GM23248 (cell line): ENCODE results near the gene C16orf54. TPM values are rescaled to one million over a fixed set of nuclear protein-coding genes. Genes with fewer than 3 reads are reported as not detected.
"Not testable (repeated sequence)": the region's sequence is repeated elsewhere in the genome, so short reads cannot be mapped to it uniquely, and the experiment has no call there.

ENCODE experiments used
- DNase-seq: peaks from one replicate; pipeline ENCODE4 v3.0.0-alpha.2; 2015
- H2AFZ ChIP-seq: fragments of 200-600 bp; sonication (generic); 2 replicates; pipeline ENCODE4 v1.6.1; 2016; ENCODE audit warnings: antibody characterized with exemption
- H3F3A ChIP-seq: fragments of 200-600 bp; sonication (generic); 2 replicates; pipeline ENCODE4 v1.6.1; 2016; ENCODE audit warnings: mild to moderate bottlenecking, antibody characterized with exemption, mixed run types; ENCODE audit not compliant: insufficient read depth
- H3K27ac ChIP-seq: fragments of 200-600 bp; sonication (generic); 2 replicates; pipeline ENCODE4 v1.5.1; 2016; ENCODE audit warnings: mild to moderate bottlenecking
- H3K27me3 ChIP-seq: fragments of 200-600 bp; sonication (generic); replicated peaks from 2 replicates; pipeline ENCODE4 v1.6.1; 2016; ENCODE audit warnings: mild to moderate bottlenecking; ENCODE audit not compliant: insufficient read depth
- H3K36me3 ChIP-seq: fragments of 200-600 bp; sonication (generic); 2 replicates; pipeline ENCODE4 v1.6.1; 2016; ENCODE audit warnings: low read depth, mild to moderate bottlenecking
- H3K4me1 ChIP-seq: fragments of 200-600 bp; sonication (generic); 2 replicates; pipeline ENCODE4 v1.6.1; 2016; ENCODE audit warnings: mild to moderate bottlenecking; ENCODE audit not compliant: insufficient read depth
- H3K4me2 ChIP-seq: fragments of 200-600 bp; sonication (generic); one replicate; pipeline ENCODE4 v1.6.1; 2016; ENCODE audit warnings: mild to moderate bottlenecking; ENCODE audit not compliant: unreplicated experiment
- H3K4me3 ChIP-seq: fragments of 200-600 bp; sonication (generic); 2 replicates; pipeline ENCODE4 v1.5.1; 2016; ENCODE audit warnings: mild to moderate bottlenecking
- H3K79me2 ChIP-seq: fragments of 200-600 bp; sonication (generic); 2 replicates; pipeline ENCODE4 v1.6.1; 2016; ENCODE audit warnings: mild to moderate bottlenecking; ENCODE audit not compliant: insufficient read depth
- H3K9ac ChIP-seq: fragments of 200-600 bp; sonication (generic); 2 replicates; pipeline ENCODE4 v1.6.1; 2016; ENCODE audit warnings: mild to moderate bottlenecking
- H3K9me2 ChIP-seq: fragments of 200-600 bp; sonication (generic); 2 replicates; pipeline ENCODE4 v1.6.1; 2016; ENCODE audit warnings: mixed run types, mild to moderate bottlenecking, moderate library complexity; ENCODE audit not compliant: insufficient read depth
- H3K9me3 ChIP-seq: fragments of 200-600 bp; sonication (generic); one replicate; pipeline ENCODE4 v1.6.1; 2017; ENCODE audit warnings: low read depth
- H4K20me1 ChIP-seq: fragments of 200-600 bp; sonication (generic); 2 replicates; pipeline ENCODE4 v1.6.0; 2016; ENCODE audit not compliant: insufficient read depth
- EZH2 ChIP-seq: fragments of 200-600 bp; sonication (generic); IDR thresholded peaks from 2 replicates; pipeline ENCODE4 v1.6.1; 2018; ENCODE audit warnings: antibody characterized with exemption, mild to moderate bottlenecking; ENCODE audit not compliant: insufficient read depth, poor library complexity, severe bottlenecking
- EZH2phosphoT487 ChIP-seq: fragments of 200-600 bp; sonication (generic); IDR thresholded peaks from 2 replicates; pipeline ENCODE4 v1.6.1; 2018; ENCODE audit warnings: antibody characterized with exemption, moderate library complexity, mild to moderate bottlenecking, low read depth; ENCODE audit not compliant: insufficient read depth
- WGBS, 2 experiments: methylation state at CpG; one replicate each; pipeline ENCODE4 v1.1.6; 2015 to 2017; ENCODE audit warnings: low lambda C conversion rate in 2 of 2, low coverage in 1 of 2; ENCODE audit errors: missing lambda C conversion rate in 2 of 2; 5-methylcytosine and 5-hydroxymethylcytosine counted together
- in situ Hi-C: fragments of 300-500 bp; cut with MboI; formaldehyde crosslinking; loops from 2 replicates; pipeline ENCODE4 v1.15.0; 2020
- polyA plus RNA-seq: library from polyadenylated mRNA; unstranded; fragments of >200 nt; fragmentation: Nextera tagmentation; extraction: Ambion mirVana; gene quantifications from 2 replicates; pipeline ENCODE4 v1.2.1, GENCODE V29; 2016
- total RNA-seq: library from RNA; depleted of rRNA; stranded (reverse); fragments of >200 nt; shearing (Covaris generic); gene quantifications from 2 replicates; pipeline ENCODE4 v1.2.3, GENCODE V29; 2014

The C16orf54 gene
- total and polyA plus RNA-seq, 2 experiments from 2014 or later = not detected

GRCh38 chr16:29753516-29753915 is 7.7 kb upstream of the C16orf54 start:
- Histone ChIP-seq H2AFZ (no peak overlapping the region), H3K27me3 (no peaks in the 10 kb centered on the region), H3K27ac (no peak overlapping the region), H3K9me2 (no peaks in the 10 kb centered on the region), H3K36me3 (no peaks in the 10 kb centered on the region), H3F3A (peaks cover 6% of the 10 kb centered on the region; the same call in 1 of the 2 replicates), H3K4me3 (no peak overlapping the region), H3K4me1 (peaks cover 9% of the 10 kb centered on the region; the same call in 1 of the 2 replicates), H3K4me2 (no peak overlapping the region), H3K79me2 (no peaks in the 10 kb centered on the region), H3K9me3 (no peaks in the 10 kb centered on the region), H4K20me1 (no peaks in the 10 kb centered on the region), H3K9ac (no peak overlapping the region)
- 14 to 17% methylated on average over 1 of the region's 1 CpG for WGBS, 2 experiments
- DNase-seq = no peak
- in situ Hi-C loops = no loop called here
- no peak for TF ChIP-seq EZH2phosphoT487
- TF ChIP-seq EZH2 = no peak

- H3K4me2 ChIP-seq, H3K79me2 ChIP-seq, H3K4me3 ChIP-seq, H3K27ac ChIP-seq, DNase-seq, H4K20me1 ChIP-seq, H3K9me2 ChIP-seq, H3K9ac ChIP-seq, H3K36me3 ChIP-seq, H3F3A ChIP-seq, in situ Hi-C loops, H3K27me3 ChIP-seq, H3K9me3 ChIP-seq, H2AFZ ChIP-seq, H3K4me1 ChIP-seq: not testable (repeated sequence)
- WGBS, 2 experiments = 31 to 47% methylated on average over 4 of the region's 4 CpGs
Measured at GRCh38 chr16:29748760-29749149, 3.0 kb upstream of the C16orf54 start.

DNA sequence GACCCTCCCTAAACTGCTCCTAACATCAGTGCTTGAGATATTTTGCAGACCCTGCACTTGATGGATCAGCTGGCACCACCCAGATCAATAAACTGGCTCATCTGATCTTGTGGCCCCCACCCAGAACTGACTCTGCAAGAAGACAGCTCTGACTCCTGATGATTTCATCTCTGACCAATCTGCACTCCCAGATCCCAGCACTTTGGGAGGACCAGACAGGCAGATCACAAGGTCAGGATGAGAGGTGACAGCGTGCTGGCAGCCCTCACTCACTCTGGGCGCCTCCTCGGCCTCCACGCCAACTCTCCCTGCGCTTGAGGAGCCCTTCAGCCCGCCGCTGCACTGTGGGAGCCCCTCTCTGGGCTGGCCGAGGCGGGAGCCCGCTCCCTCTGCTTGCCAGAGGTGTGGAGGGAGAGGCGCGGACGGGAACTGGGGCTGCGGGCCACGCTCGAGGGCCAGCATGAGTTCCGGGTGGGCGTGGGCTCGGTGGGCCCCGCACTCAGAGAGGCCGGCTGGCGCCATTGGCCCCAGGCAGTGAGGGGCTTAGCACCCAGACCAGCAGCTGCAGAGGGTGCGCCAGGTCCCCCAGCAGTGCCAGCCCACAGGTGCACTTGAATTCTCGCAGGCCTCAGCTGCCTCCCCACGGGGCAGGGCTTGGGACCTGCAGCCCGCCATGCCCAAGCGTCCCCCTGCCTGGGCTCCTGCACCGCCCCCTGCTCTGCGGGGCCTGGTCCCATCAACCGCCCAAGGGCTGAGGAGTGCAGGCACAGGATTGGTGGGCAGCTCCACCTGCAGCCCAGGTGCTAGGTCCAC is 2.4 kb upstream of the C16orf54 start:
- Histone ChIP-seq H3K9ac (no peak overlapping the region), H3K9me2 (no peaks in the 10 kb centered on the region), H3F3A (no peaks in the 10 kb centered on the region), H3K4me1 (no peaks in the 10 kb centered on the region), H3K79me2 (no peaks in the 10 kb centered on the region), H4K20me1 (no peaks in the 10 kb centered on the region), H3K27ac (no peak overlapping the region), H2AFZ (no peak overlapping the region), H3K27me3 (peaks cover 7% of the 10 kb centered on the region; the same call in 1 of the 2 replicates), H3K4me2 (no peak overlapping the region), H3K9me3 (no peaks in the 10 kb centered on the region), H3K4me3 (no peak overlapping the region), H3K36me3 (no peaks in the 10 kb centered on the region)
- no peak for DNase-seq
- 88 to 92% methylated on average over 29 of the region's 30 CpGs for WGBS, 2 experiments
- TF ChIP-seq EZH2 (no peak), EZH2phosphoT487 (no peak)
- in situ Hi-C loops = no loop called here

GRCh38 chr16:29746518-29746917 is 728 bp upstream of the C16orf54 start:
- H3K36me3 ChIP-seq, H3K27ac ChIP-seq, H3K79me2 ChIP-seq, H2AFZ ChIP-seq, in situ Hi-C loops, H3K4me2 ChIP-seq, H3K4me1 ChIP-seq, H3K9me3 ChIP-seq, DNase-seq, H3K27me3 ChIP-seq, H3K9me2 ChIP-seq, H3K4me3 ChIP-seq, H3F3A ChIP-seq, H3K9ac ChIP-seq, H4K20me1 ChIP-seq: not testable (repeated sequence)
- 13 to 40% methylated on average over 3 to 4 of the region's 4 CpGs for WGBS, 2 experiments
